ENCODE results near the gene HTR6. TPM values are rescaled to one million over a fixed set of nuclear protein-coding genes. Genes with fewer than 3 reads are reported as not detected.

Gene HTR6
- total and polyA plus RNA-seq, 2 experiments from 2014 or later, result not detected

GRCh38 chr1:19720973-19721372 lies 56.3 kb downstream of the HTR6 start:
- no peak overlapping the region for H3K27ac ChIP-seq
- 71 to 73% methylated on average over 4 of the region's 4 CpGs for WGBS, 2 experiments (ENCODE audit: low coverage in 1 of 2, low lambda C conversion rate in 2 of 2, missing lambda C conversion rate in 2 of 2)
- no peak for DNase-seq
- H3K79me2 ChIP-seq (ENCODE audit: insufficient read depth), result no peaks in the 10 kb centered on the region
- in situ Hi-C loops (cut with MboI), result no loop called here
- H2AFZ ChIP-seq, result no peak overlapping the region
- no peaks in the 10 kb centered on the region for H3K4me1 ChIP-seq (ENCODE audit: insufficient read depth)
- H3K27me3 ChIP-seq (replicated peaks; ENCODE audit: insufficient read depth), result no peaks in the 10 kb centered on the region
- no peak overlapping the region for H3K9ac ChIP-seq
- no peaks in the 10 kb centered on the region for H4K20me1 ChIP-seq (ENCODE audit: insufficient read depth)
- H3K9me3 ChIP-seq (ENCODE audit: low read depth), result no peaks in the 10 kb centered on the region
- H3K4me3 ChIP-seq, result no peak overlapping the region
- TF ChIP-seq EZH2 (IDR thresholded peaks at IDR 0.05; ENCODE audit: insufficient read depth, poor library complexity, severe bottlenecking), result no peak
- no peak for TF ChIP-seq EZH2phosphoT487 (IDR thresholded peaks at IDR 0.05; ENCODE audit: insufficient read depth, low read depth)
- H3F3A ChIP-seq (ENCODE audit: insufficient read depth), result no peaks in the 10 kb centered on the region
- H3K36me3 ChIP-seq (ENCODE audit: low read depth), result no peaks in the 10 kb centered on the region
- H3K9me2 ChIP-seq (ENCODE audit: insufficient read depth), result no peaks in the 10 kb centered on the region
- no peak overlapping the region for H3K4me2 ChIP-seq (ENCODE audit: unreplicated experiment)

GRCh38 chr1:19723874-19724273 lies 59.2 kb downstream of the HTR6 start:
- no peak overlapping the region for H3K4me3 ChIP-seq
- H3K36me3 ChIP-seq (ENCODE audit: low read depth), result no peaks in the 10 kb centered on the region
- DNase-seq, result no peak
- no peak overlapping the region for H3K27ac ChIP-seq
- 87 to 95% methylated on average over 4 of the region's 4 CpGs for WGBS, 2 experiments (ENCODE audit: low coverage in 1 of 2, low lambda C conversion rate in 2 of 2, missing lambda C conversion rate in 2 of 2)
- H3K79me2 ChIP-seq (ENCODE audit: insufficient read depth), result no peaks in the 10 kb centered on the region
- H3K9me3 ChIP-seq (ENCODE audit: low read depth), result no peaks in the 10 kb centered on the region
- no peaks in the 10 kb centered on the region for H3K4me1 ChIP-seq (ENCODE audit: insufficient read depth)
- in situ Hi-C loops (cut with MboI), result no loop called here
- no peak for TF ChIP-seq EZH2phosphoT487 (IDR thresholded peaks at IDR 0.05; ENCODE audit: insufficient read depth, low read depth)
- TF ChIP-seq EZH2 (IDR thresholded peaks at IDR 0.05; ENCODE audit: insufficient read depth, poor library complexity, severe bottlenecking), result no peak
- H3K4me2 ChIP-seq (ENCODE audit: unreplicated experiment), result no peak overlapping the region
- no peaks in the 10 kb centered on the region for H3F3A ChIP-seq (ENCODE audit: insufficient read depth)
- no peaks in the 10 kb centered on the region for H3K9me2 ChIP-seq (ENCODE audit: insufficient read depth)
- no peaks in the 10 kb centered on the region for H3K27me3 ChIP-seq (replicated peaks; ENCODE audit: insufficient read depth)
- no peak overlapping the region for H3K9ac ChIP-seq
- no peaks in the 10 kb centered on the region for H4K20me1 ChIP-seq (ENCODE audit: insufficient read depth)
- H2AFZ ChIP-seq, result no peak overlapping the region

- Histone ChIP-seq H3F3A (ENCODE audit: insufficient read depth) (no peaks in the 10 kb centered on the region), H3K27me3 (replicated peaks; ENCODE audit: insufficient read depth) (no peaks in the 10 kb centered on the region), H4K20me1 (ENCODE audit: insufficient read depth) (no peaks in the 10 kb centered on the region), H3K9me3 (ENCODE audit: low read depth) (no peaks in the 10 kb centered on the region), H3K4me2 (ENCODE audit: unreplicated experiment) (no peak overlapping the region), H3K79me2 (ENCODE audit: insufficient read depth) (no peaks in the 10 kb centered on the region), H3K36me3 (ENCODE audit: low read depth) (peaks cover 4% of the 10 kb centered on the region; the same call in 1 of the 2 replicates), H3K27ac (no peak overlapping the region), H3K9ac (no peak overlapping the region), H2AFZ (no peak overlapping the region), H3K9me2 (ENCODE audit: insufficient read depth) (no peaks in the 10 kb centered on the region), H3K4me3 (no peak overlapping the region), H3K4me1 (ENCODE audit: insufficient read depth) (no peaks in the 10 kb centered on the region)
- TF ChIP-seq EZH2 (IDR thresholded peaks at IDR 0.05; ENCODE audit: insufficient read depth, poor library complexity, severe bottlenecking) (no peak), EZH2phosphoT487 (IDR thresholded peaks at IDR 0.05; ENCODE audit: insufficient read depth, low read depth) (no peak)
- no peak for DNase-seq
- in situ Hi-C loops (cut with MboI), result no loop called here
- 87% methylated on average over 9 of the region's 9 CpGs for WGBS, 2 experiments (ENCODE audit: low coverage in 1 of 2, low lambda C conversion rate in 2 of 2, missing lambda C conversion rate in 2 of 2)
Measured at GRCh38 chr1:19725606-19726005, 60.9 kb downstream of the HTR6 start.

DNA sequence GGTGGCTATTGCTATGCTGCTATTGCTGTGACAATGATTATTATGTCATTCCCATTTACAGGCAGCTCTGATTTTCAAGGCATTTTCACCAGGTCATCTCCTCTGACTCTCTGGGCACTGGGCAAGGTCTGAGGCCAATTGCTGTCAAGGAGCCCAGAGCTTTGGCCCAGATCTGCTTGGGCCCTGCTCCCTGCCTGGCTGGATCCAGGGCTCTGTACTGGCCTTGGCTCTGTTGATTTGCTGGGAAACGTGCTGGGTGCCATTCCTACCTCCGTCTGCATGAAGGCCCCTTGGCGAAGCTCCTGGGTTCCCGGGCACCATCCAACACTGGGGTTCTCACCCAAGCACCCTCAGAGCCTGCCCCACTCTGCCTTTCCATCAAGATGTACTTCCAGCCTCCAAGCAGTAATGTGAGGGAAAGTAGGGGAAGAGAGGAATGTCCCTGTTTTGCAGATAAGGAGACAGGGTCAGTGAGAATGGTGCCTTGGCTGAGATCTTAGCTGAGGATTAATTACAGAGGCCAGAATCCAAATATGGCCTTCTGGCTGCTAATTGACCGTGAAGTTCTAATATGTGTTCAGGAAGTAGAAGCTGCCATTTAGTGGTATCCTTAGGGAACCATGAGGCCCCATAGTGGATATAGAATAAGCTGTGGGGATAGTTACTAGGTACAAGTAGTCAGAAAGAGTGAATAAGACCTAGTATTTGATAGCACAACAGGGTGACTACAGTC lies 63.9 kb downstream of the HTR6 start:
- H3K79me2 ChIP-seq (ENCODE audit: insufficient read depth), result no peaks in the 10 kb centered on the region
- no peak overlapping the region for H3K4me3 ChIP-seq
- H3K27ac ChIP-seq, result no peak overlapping the region
- H3K4me1 ChIP-seq (ENCODE audit: insufficient read depth), result no peaks in the 10 kb centered on the region
- no peaks in the 10 kb centered on the region for H3F3A ChIP-seq (ENCODE audit: insufficient read depth)
- in situ Hi-C loops (cut with MboI), result no loop called here
- 84 to 85% methylated on average over 5 of the region's 5 CpGs for WGBS, 2 experiments (ENCODE audit: low coverage in 1 of 2, low lambda C conversion rate in 2 of 2, missing lambda C conversion rate in 2 of 2)
- H3K36me3 ChIP-seq (ENCODE audit: low read depth), result peaks cover 4% of the 10 kb centered on the region; the same call in 1 of the 2 replicates
- H4K20me1 ChIP-seq (ENCODE audit: insufficient read depth), result no peaks in the 10 kb centered on the region
- TF ChIP-seq EZH2phosphoT487 (IDR thresholded peaks at IDR 0.05; ENCODE audit: insufficient read depth, low read depth) (no peak), EZH2 (IDR thresholded peaks at IDR 0.05; ENCODE audit: insufficient read depth, poor library complexity, severe bottlenecking) (no peak)
- H2AFZ ChIP-seq, result no peak overlapping the region
- no peak overlapping the region for H3K9ac ChIP-seq
- no peak for DNase-seq
- no peaks in the 10 kb centered on the region for H3K9me2 ChIP-seq (ENCODE audit: insufficient read depth)
- no peaks in the 10 kb centered on the region for H3K27me3 ChIP-seq (replicated peaks; ENCODE audit: insufficient read depth)
- no peak overlapping the region for H3K4me2 ChIP-seq (ENCODE audit: unreplicated experiment)
- no peaks in the 10 kb centered on the region for H3K9me3 ChIP-seq (ENCODE audit: low read depth)
